GM12873 (cell line): Measurements from ENCODE around the gene ZNF423.

Experiments
- TF ChIP-seq, protein P1 (sequence below): IDR thresholded peaks from 2 replicates; pipeline ENCODE4 v1.5.1; 2012; ENCODE audit warnings: low read depth, mild to moderate bottlenecking, moderate library complexity, low read length, control low read depth; ENCODE audit not compliant: insufficient read depth; ENCODE audit errors: missing control alignments

ZNF423 gene

DNA sequence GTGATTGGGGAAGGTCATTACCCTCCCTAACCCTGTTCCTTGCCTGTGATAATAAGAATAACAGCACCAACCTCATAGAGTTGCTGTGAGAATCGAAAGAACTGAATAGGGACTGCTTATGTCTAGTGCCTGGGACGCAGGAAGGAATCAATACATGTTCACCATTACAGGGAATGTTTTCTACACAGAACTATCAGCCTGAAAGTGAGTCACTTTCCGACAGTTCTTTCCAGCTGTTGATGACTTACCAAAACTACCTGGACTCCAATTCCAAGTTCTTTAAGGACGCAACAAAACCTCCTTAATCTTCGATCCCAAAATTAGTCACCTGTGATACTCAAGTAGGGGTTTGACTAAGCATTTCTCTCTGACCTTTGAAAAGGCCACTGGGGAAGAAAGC, 29.4 kb downstream of the ZNF423 start:
- TF ChIP-seq, protein P1, sequence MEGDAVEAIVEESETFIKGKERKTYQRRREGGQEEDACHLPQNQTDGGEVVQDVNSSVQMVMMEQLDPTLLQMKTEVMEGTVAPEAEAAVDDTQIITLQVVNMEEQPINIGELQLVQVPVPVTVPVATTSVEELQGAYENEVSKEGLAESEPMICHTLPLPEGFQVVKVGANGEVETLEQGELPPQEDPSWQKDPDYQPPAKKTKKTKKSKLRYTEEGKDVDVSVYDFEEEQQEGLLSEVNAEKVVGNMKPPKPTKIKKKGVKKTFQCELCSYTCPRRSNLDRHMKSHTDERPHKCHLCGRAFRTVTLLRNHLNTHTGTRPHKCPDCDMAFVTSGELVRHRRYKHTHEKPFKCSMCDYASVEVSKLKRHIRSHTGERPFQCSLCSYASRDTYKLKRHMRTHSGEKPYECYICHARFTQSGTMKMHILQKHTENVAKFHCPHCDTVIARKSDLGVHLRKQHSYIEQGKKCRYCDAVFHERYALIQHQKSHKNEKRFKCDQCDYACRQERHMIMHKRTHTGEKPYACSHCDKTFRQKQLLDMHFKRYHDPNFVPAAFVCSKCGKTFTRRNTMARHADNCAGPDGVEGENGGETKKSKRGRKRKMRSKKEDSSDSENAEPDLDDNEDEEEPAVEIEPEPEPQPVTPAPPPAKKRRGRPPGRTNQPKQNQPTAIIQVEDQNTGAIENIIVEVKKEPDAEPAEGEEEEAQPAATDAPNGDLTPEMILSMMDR: no peak

DNA sequence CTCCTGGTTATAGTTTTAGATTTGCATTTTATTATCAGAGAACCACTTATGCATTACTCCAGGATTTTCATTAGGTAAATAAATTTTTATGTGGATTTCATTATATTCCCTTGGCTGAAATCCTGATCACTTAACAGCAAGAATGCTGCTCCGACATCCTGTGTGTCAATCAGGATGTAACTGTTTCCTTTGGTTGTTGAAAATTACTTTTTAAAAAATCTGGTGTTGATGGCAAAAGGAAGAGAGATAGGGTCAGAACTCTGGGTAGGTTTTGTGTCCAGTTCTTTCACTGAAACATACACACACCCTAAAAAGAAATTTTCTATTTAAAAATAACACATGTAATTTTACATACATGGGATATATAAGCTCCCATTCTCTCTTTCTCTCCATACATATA, 30.9 kb downstream of the ZNF423 start:
- TF ChIP-seq, protein P1: no peak

DNA sequence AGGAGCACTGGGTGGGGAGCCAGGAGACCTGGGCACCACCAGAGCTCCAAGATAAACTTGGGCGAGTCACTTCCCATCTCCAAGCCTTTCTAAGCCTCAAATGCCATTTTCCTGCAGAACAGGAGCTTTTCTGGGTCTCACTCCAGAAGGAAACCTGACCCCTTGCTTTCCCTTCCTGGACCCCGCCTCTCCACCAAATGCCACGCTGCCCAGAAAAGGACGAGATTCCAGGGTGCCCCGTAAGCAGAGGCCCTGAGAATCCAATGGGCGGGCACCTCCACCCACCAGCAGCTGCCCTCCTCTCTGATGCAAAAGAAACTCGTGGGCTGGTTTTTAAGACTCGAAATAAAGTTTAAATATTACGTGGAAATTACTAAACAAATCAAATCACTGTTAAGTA, 31.3 kb downstream of the ZNF423 start:
- TF ChIP-seq, protein P1: no peak

DNA sequence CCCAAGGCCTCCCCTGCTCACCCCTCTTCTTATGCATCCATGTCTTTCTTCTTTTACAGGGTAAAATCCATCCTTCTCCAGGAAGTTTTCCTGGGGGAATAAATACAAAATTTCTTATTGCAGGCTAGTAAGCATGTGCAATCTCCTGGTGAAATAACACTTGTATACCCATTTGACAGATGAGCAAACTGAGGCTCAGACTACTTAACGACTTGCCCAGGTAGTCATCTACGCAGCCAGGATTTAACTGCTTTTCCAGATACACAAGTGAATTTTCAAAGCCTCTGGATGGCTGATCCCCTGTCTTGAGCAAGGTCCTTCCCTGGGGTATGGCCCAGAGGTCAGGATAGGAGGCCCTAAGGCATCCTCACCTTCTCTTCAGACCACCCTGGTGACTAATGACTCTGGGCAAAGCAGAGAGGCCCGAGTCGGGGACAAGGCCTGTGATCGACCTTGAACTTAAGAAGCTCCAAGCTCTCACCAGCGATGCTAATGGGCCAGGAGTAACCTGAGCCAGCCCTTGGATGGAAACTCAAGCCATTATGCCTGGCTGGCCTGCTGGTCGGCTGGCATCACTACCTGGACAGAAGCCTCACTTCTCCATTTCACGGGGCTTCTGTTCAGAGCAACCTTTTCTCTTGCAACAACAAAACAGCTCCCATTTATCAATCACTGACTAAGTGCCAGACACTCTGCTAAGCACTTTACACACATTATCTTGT, 33.1 kb downstream of the ZNF423 start:
- TF ChIP-seq, protein P1: no peak

- TF ChIP-seq, protein P1: no peak
These were observed 34.2 kb downstream of the ZNF423 start for GRCh38 chr16:49821614-49822282.

GRCh38 chr16:49821156-49821555, 34.8 kb downstream of the ZNF423 start:
- TF ChIP-seq, protein P1: no peak

DNA sequence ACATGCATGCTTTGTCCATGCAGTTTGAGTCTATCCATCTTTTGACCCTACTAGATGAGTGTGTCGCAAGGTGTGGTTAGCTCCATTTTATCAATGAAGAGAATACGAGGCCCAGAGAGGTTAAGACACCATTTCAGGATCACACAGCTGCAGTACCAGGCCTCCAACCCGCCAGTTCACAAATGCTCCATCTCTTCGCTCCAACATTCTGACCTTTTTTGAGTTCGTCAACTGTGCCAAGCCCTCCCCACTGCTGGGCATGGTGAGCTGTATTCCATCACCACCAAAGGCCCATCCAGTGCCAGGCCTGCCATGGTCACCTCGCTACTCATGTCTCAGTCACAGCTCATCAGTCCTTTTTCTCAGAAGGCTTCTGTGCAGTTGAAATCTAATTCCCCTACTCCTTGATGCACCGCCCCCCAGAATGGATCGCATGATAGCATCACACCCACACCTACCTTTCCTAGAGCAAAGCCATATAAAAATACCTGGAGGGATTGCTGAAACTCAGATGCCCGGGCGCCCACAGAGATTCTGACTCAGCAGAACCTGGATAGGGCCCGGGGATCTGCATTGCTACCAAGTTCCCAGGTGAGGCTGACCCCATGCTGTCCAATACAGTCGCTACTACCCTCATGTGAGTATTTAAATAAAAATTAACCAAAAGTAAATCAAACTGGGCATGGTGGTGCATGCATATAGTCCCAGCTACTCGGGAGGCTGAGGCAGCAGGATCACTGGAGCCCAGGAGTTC, 38.0 kb downstream of the ZNF423 start:
- TF ChIP-seq, protein P1: no peak
